H54 (cell line): ENCODE results near the gene DPP6.

Experiments
- DNase-seq: peaks from one replicate; pipeline ENCODE4 v3.0.0; 2011; ENCODE audit warnings: low spot score, mixed read lengths; ENCODE audit not compliant: insufficient read length
- FAIRE-seq: peaks from 3 replicates; lab custom pipeline; 2011; peaks lifted over from hg19 to GRCh38; lab: Jason Lieb, UNC
- POLR2A ChIP-seq: IDR thresholded peaks from 2 replicates; pipeline ENCODE4 v1.6.1; 2011; ENCODE audit warnings: low read depth, mild to moderate bottlenecking, low read length

The DPP6 gene

DNA sequence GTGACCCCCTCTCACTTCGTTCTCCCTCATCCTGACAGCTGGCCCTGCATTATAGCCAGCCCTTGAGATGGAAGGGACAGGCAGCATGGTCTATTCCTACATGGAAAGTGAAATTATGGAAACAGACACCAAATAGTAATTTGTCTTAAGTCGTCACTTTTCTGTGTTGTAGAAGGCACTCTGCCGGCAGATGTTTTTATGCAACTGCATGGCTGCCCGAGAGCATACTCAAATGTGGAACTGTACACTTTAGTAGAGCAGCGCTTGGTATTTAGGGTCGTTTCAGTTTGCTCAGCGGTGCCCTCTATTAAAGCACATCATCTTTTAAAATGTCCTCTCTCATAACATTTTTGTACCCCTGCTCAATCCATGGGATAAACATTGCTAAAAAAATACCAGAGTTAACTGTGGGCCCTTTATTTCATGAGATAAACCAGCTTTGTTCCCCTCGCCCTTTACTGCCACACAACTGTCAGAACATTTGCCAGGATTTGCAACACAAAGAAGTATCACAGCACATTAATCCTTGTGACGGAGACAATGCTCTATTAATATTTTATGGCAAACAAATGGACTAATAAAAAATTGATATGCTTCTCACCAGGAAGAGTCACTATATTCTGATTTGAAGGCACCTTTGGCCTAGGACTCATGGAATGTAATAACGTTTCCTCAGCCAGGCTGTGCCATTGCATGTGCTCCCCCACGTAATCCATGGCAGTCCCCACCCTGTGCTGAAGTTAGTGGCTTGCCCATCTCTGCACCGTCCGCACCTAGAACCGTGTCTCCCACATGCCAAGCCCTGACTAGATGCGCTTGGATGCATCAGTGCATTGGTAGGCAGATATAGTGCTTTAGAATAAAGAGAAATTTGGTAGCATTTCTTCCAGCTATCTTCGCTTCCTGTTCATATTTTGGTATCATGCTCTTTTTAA, 729.4 kb downstream of the DPP6 start:
- DNase-seq: no peak
- TF ChIP-seq POLR2A: no peak
- no peak for FAIRE-seq

DNA sequence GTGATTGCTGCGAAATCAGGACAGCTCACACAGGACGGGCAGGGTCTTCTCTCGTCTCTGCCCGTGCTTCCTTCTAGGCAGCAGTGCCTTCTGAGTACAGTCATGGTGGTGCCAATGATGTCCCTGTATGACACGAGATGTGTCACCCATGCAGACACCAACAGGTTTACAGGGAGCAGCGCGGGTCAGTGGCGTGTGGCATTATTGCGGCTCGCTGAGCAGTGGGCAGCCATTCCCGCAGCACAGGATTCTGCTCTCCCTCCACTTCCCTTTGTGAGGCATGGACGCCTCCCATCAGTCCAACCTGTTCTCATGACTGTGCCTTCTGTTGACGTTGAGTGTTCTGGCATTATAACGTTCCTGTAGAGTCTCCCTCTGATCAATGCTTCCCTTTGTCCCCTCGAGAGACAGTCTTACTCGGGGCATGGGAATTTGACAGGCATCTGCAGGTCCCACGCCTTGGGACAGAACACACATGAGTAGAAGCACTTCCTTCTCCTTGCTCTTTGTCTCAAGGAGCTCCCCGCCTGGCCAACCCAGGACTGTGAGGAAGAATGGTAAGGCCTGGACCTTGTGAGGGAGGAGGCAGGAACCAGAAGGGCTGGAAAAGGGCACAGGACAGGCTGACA, 731.2 kb downstream of the DPP6 start:
- FAIRE-seq (no peak), DNase-seq (no peak)
- no peak for TF ChIP-seq POLR2A

DNA sequence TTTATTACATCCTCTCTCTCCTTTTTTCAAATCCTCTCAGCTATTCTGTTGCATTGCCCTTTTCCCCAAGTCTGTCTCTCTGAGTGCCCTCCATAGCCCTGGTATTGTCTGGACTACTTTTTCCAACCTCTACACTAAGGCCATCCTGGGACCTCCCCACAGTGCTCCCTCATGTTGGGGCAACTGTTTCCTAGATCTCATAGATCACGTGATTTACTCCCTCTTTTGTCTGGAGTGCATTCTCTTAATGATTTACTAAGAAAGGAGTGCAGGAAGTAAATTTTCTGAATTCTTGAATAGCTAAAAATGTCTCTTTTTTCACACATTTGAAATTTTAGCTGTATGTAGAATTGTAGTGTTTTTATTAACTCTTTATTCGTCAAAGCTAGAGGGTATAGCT, 733.7 kb downstream of the DPP6 start:
- FAIRE-seq: no peak

DNA sequence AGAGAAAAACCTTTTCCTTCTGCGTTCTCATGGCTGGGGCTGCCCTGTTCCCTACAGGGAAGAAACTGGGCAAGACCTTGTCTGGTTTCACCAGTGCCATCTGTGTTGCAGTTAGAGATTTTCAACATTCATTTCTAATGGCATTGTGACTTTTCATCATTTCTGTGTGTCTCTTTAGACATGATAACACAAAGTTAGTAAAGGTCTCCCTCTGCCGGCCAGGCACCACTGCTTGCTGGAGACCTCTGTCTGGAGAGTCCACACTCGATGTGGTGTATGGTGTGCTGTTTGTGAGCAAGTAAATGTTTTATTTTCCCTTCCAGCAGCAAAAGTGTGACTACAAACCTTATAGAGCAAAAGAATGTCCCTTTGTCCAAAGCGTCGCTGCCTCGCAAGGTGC, 737.2 kb downstream of the DPP6 start:
- DNase-seq (peak; percentile 17), FAIRE-seq (no peak)
- no peak for TF ChIP-seq POLR2A

More for the DNA sequence above, 733.7 kb downstream of the DPP6 start:
- DNase-seq: no peak
- no peak for TF ChIP-seq POLR2A

DNA sequence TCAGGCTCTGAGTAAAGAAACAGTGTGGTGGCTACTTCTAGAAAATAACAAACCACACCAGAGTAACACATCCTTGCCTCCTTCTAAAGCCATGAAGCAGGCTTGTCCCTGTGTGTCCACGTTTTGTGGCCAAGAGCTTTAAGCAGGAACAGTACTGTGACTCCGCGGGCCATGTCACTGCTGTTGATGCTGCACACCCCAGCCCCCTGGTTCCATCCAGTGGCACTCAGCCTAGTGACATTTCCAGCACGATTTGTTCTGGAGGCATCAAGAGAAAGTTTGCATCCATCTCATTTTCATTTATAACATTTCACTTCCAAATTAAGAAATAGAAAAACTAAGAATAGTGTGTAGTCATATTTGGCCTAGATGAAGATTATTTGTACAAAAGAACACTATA, 739.4 kb downstream of the DPP6 start:
- TF ChIP-seq POLR2A: no peak
- FAIRE-seq (no peak), DNase-seq (no peak)

GRCh38 chr7:154792436-154793055, 740.3 kb downstream of the DPP6 start:
- no peak for TF ChIP-seq POLR2A
- DNase-seq (no peak), FAIRE-seq (no peak)

- no peak for TF ChIP-seq POLR2A
- DNase-seq (no peak), FAIRE-seq (no peak)
Measured at GRCh38 chr7:154794147-154794780, 742.1 kb downstream of the DPP6 start.

- FAIRE-seq (no peak), DNase-seq (no peak)
- no peak for TF ChIP-seq POLR2A
Measured at GRCh38 chr7:154795014-154795413, 742.8 kb downstream of the DPP6 start.

DNA sequence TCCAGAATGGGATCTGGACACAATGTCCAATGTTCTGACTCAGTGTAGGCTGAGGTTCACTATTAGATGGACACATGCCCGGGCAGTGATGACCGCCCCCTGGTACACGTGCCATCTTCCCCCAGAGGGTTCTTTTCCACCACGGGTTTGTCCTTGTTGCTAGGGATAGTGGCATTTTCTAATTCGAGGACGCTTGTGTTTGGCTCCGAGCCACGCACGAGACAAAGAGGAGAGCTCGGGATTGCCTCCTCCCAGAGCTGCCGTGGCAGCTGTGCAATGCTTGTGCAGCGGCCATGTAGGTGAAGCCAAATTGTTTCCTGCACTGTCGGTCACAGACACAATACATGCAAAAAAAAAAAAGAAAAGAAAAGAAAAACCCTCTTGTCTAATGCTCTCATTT, 743.2 kb downstream of the DPP6 start:
- TF ChIP-seq POLR2A: no peak
- FAIRE-seq (no peak), DNase-seq (no peak)

DNA sequence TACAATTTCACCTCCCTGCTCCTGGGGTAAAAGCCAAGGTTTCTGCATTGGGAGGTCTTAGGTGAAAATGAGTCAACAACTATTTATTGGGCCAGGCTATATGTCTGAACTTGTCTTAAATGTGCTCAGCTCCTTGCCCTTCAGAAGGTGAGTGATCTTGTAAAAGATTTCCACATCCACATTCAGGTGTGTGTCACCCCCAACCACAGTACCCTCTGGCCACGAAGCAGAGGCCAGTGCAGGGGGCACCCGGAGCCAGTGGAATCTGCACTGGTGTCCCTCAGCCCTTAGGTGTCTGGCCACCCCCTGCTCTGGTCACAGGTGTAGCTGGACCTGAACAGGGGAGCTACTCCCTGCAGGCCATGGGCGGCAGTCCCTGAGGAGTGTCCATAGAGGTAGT, 752.3 kb downstream of the DPP6 start:
- DNase-seq: no peak
- no peak for FAIRE-seq
- TF ChIP-seq POLR2A: no peak

DNA sequence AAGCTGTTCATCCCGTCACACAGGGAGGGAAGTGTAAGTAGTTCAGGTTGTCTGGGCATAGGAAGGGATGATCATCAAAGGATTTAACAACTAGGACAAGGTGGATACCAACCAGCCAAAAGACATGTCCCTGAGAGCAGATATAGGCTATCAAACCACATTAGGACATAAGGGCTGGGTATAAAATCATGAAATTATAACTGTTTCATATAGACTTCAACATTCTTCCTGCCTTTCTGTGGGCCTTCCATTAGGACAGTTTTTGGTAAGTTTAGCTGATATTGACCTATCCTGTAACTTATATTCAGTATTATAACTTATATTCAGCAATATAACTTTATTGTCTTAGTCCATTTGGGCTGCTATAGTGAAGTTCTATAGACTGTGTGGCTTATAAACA, 759.8 kb downstream of the DPP6 start:
- no peak for DNase-seq
- FAIRE-seq: no peak
- no peak for TF ChIP-seq POLR2A

DNA sequence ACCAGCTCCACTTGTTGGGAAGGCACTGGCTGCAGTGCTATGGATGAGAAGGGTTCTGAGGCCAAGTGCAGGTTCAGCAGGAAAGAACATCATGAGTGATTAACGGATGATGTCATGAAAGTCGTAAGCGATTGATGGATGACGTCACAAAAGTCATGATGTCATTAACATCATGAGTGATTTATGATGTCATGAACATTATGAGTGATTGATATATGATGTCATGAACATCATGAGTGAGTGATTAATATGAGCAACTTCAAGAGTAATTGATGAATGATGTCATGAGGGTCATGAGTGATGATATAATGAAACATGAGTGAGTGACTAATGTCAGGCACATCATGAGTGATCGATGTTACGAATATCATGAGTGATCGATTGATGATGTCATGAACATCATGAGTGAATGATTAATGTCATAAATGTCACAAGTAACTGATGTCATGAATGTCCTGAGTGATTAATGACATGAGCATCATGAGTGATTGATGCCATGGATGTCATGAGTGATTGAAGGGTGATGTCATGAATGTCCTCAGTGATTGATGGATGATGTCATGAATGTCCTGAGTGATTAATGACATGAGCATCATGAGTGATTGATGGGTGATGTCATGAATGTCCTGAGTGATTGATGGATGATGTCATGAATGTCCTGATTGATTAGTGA, 765.2 kb downstream of the DPP6 start:
- DNase-seq: no peak
- no peak for FAIRE-seq
- no peak for TF ChIP-seq POLR2A

DNA sequence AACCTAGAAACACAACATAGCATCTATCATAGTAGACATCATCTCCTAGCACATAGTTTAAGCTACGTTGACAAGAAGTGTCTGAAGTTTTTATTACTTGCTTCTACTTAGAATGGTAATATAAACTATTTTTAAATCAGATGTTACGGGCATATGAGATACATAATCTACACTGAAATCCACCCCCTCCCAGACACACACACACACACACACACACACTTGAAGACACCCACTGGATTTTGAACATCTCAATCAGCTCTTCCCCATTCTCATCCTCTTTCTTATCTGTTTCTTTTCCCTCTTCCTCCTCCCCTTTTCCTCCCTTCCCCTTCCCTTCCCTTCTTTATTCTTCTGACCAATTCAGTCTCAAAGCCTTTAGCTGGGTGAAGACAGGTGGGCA, 774.8 kb downstream of the DPP6 start:
- TF ChIP-seq POLR2A: no peak
- no peak for FAIRE-seq

More for the DNA sequence above, 774.8 kb downstream of the DPP6 start:
- DNase-seq: no peak
